HG02642 (cell line): Measurements from ENCODE around the gene FOXC2.

Experiments used
- ATAC-seq: cut with Tn5 transposase; IDR thresholded peaks from one replicate; pipeline ENCODE4 v1.9.1; 2021; ENCODE audit warnings: mild to moderate bottlenecking; ENCODE audit not compliant: unreplicated experiment, poor library complexity

The FOXC2 gene

GRCh38 chr16:86566601-86566965 is at the start of gene FOXC2:
FOXC2 (plus strand) TSS chr16:86566829; CDS start chr16:86567336, 507 bp downstream.
- ATAC-seq = no peak

- no peak for ATAC-seq
These were observed 49.6 kb upstream of the FOXC2 start for GRCh38 chr16:86517033-86517432.

- no peak for ATAC-seq
These were observed 48.9 kb upstream of the FOXC2 start for GRCh38 chr16:86517652-86518258.

GRCh38 chr16:86519007-86519648 is 47.5 kb upstream of the FOXC2 start:
- ATAC-seq = no peak

- ATAC-seq = no peak
These were observed 46.8 kb upstream of the FOXC2 start for GRCh38 chr16:86519649-86520316.

- no peak for ATAC-seq
These were observed 46.1 kb upstream of the FOXC2 start for GRCh38 chr16:86520317-86521210.

- ATAC-seq = no peak
These were observed 45.1 kb upstream of the FOXC2 start for GRCh38 chr16:86521236-86522197.

- no peak for ATAC-seq
These were observed 44.0 kb upstream of the FOXC2 start for GRCh38 chr16:86522634-86523033.

GRCh38 chr16:86523166-86523740 is 43.4 kb upstream of the FOXC2 start:
- no peak for ATAC-seq

GRCh38 chr16:86524029-86524428 is 42.6 kb upstream of the FOXC2 start:
- no peak for ATAC-seq

GRCh38 chr16:86525696-86526095 is 40.9 kb upstream of the FOXC2 start:
- ATAC-seq = no peak

GRCh38 chr16:86527366-86527765 is 39.3 kb upstream of the FOXC2 start:
- no peak for ATAC-seq

- ATAC-seq = no peak
These were observed 38.3 kb upstream of the FOXC2 start for GRCh38 chr16:86528061-86528929.

- ATAC-seq = no peak
These were observed 37.5 kb upstream of the FOXC2 start for GRCh38 chr16:86529160-86529559.

- ATAC-seq = no peak
These were observed 36.1 kb upstream of the FOXC2 start for GRCh38 chr16:86530251-86531190.

- no peak for ATAC-seq
These were observed 35.5 kb upstream of the FOXC2 start for GRCh38 chr16:86531191-86531545.
